ENCODE results near the gene ELOB.

The ELOB gene

DNA sequence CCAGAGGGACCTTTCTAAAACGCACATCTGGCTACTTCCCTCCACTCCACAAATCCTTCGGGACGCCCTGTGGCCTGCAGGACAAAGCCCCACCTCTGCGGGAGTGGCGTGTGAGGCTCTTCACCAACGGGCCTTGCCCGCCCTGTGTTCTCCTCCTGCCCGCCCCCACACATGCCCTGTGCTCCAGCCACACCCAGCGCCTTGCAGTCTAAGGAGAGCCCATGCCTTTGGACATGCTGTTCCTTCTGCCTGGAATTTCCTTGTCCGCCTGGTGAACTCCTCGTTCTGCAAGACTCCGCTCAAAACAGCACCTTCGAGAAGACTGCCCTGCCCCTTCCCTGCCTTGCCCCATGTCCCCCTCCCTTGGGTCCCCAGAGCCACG is 7.4 kb downstream of the ELOB start:
- no peak for DNase-seq (ENCODE audit: extremely low read depth in 1 of 2, low read depth in 1 of 2)

DNA sequence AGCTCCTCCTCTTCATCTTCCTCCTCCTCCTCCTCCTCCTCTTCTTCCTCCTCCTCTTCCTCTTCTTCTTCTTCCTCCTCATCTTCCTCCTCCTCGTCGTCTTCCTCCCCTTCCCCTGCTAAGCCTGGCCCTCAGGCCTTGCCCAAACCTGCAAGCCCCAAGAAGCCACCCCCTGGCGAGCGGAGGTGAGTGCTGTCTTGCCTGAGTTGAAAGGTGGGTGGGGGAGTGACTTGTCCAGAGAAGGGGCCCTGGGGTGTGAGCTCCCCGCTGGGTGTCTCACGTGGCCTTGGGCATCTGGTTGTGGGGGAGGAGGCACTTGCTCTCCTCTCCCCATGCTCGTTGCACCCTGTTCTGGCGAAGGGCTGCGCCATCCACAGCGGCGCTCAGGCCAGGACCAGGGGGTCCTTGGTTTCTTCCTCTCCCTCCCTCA is 8.0 kb downstream of the ELOB start:
- no peak for DNase-seq (ENCODE audit: extremely low read depth in 1 of 2, low read depth in 1 of 2)

DNA sequence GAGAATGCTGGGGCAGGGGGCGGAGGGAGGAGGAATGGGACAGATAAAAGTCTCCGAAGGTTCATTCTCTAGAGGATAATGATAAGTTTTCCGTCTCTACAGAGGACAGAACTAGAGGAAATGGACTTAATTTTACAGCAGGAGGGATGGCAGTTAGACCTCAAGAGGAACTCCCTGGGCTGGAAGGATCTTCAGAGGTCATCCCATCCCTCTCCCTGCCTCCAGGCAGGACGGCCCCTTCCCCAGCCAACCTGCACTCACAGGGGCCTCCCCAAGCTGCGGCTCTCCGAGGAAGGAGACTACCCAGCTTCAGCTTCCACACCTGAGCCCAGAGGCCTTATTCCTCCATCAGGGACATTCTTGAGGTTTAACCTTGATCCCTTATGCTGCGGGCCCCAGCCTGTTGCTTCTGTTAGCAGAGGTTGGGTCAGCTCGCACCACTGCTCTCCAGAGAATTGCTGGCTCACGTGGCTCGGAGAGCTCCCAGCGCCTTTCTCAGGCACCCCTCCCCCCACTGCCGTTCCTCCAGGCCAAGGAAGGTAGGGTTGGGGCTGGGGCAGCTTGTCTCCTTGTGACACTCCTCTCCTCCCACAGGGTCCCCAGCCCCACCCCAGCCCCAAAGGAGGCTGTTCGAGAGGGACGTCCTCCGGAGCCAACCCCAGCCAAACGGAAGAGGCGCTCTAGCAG is 8.5 kb downstream of the ELOB start:
- DNase-seq (ENCODE audit: extremely low read depth in 1 of 2, low read depth in 1 of 2), result no peak

DNA sequence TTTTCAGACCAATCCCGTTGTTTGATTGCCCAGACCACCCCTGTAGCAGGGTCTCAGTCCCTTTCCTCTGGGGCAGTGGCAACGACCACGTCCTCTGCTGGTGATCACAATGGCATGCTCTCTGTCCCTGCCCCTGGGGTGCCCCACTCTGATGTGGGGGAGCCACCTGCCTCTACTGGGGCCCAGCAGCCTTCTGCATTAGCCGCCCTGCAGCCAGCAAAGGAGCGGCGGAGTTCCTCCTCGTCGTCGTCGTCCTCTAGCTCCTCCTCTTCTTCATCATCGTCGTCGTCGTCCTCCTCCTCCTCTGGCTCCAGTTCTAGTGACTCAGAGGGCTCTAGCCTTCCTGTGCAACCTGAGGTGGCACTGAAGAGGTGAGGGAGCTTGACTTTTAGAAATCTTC is 9.2 kb downstream of the ELOB start:
- DNase-seq (ENCODE audit: extremely low read depth in 1 of 2, low read depth in 1 of 2), result no peak

DNA sequence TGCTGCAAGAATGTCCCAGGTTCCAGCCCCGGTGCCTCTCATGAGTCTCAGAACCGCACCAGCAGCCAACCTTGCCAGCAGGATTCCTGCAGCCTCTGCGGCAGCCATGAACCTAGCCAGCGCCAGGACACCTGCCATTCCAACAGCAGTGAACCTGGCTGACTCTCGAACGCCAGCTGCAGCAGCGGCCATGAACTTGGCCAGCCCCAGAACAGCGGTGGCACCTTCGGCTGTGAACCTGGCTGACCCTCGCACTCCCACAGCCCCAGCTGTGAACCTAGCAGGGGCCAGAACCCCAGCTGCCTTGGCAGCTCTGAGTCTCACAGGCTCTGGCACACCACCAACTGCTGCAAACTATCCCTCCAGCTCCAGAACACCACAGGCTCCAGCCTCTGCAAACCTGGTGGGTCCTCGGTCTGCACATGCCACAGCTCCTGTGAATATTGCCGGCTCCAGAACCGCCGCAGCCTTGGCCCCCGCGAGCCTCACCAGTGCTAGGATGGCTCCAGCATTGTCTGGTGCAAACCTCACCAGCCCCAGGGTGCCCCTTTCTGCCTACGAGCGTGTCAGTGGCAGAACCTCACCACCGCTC is 9.8 kb downstream of the ELOB start:
- DNase-seq (ENCODE audit: extremely low read depth in 1 of 2, low read depth in 1 of 2), result no peak

DNA sequence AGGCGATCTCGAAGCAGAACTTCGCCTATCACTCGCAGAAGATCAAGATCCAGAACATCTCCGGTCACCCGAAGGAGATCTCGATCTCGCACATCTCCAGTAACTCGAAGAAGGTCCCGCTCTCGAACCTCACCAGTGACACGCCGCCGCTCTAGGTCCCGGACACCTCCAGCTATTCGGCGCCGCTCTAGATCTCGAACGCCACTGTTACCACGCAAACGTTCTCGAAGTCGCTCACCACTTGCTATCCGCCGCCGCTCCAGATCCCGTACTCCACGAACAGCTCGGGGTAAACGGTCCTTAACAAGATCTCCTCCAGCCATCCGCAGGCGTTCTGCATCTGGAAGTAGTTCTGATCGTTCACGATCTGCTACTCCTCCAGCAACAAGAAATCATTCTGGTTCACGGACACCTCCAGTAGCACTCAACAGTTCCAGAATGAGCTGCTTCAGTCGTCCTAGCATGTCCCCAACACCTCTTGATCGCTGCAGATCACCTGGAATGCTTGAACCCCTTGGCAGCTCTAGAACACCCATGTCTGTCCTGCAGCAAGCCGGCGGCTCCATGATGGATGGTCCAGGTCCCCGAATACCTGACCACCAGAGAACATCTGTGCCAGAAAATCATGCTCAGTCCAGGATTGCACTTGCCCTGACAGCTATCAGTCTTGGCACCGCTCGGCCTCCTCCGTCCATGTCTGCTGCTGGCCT is 10.5 kb downstream of the ELOB start:
- no peak for DNase-seq (ENCODE audit: extremely low read depth in 1 of 2, low read depth in 1 of 2)

DNA sequence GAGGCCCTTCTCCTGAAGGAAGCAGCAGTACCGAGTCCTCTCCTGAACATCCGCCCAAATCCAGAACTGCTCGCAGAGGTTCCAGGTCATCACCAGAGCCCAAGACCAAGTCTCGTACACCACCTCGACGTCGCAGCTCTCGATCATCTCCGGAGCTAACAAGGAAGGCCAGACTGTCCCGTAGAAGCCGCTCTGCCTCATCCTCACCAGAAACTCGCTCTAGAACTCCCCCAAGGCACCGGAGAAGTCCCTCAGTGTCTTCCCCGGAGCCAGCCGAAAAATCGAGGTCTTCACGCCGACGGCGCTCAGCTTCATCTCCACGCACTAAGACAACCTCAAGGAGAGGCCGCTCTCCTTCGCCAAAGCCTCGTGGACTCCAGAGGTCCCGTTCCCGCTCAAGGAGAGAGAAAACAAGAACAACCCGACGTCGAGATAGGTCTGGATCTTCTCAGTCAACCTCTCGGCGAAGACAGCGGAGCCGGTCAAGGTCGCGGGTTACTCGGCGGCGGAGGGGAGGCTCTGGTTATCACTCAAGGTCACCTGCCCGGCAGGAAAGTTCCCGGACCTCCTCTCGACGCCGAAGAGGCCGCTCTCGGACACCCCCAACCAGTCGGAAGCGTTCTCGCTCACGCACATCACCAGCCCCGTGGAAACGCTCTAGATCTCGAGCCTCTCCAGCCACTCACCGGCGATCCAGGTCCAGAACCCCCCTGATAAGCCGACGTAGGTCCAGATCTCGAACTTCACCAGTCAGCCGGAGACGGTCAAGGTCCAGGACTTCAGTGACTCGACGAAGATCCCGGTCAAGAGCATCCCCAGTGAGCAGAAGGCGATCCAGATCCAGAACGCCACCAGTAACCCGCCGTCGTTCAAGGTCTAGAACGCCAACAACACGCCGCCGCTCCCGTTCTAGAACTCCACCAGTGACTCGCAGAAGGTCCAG is 11.3 kb downstream of the ELOB start:
- no peak for DNase-seq (ENCODE audit: extremely low read depth in 1 of 2, low read depth in 1 of 2)

DNA sequence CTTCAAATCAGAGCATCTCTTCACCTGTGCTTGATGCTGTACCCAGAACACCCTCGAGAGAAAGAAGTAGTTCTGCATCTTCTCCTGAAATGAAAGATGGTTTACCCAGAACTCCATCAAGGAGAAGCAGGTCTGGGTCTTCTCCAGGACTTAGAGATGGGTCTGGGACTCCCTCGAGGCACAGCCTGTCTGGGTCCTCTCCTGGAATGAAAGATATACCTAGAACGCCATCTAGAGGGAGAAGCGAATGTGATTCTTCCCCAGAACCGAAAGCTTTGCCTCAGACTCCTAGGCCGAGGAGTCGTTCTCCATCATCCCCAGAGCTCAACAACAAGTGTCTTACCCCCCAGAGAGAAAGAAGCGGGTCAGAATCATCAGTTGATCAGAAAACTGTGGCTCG is 12.4 kb downstream of the ELOB start:
- no peak for DNase-seq (ENCODE audit: extremely low read depth in 1 of 2, low read depth in 1 of 2)

DNA sequence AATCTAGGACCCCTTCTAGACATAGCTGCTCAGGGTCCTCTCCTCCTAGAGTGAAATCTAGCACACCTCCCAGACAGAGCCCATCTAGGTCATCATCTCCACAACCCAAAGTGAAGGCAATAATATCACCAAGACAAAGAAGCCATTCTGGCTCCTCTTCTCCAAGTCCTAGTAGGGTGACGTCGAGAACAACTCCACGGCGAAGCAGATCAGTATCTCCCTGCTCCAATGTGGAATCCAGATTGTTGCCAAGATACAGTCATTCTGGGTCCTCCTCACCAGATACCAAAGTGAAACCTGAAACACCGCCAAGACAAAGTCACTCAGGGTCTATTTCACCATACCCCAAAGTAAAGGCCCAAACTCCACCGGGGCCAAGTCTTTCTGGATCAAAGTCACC is 13.9 kb downstream of the ELOB start:
- no peak for DNase-seq (ENCODE audit: extremely low read depth in 1 of 2, low read depth in 1 of 2)

DNA sequence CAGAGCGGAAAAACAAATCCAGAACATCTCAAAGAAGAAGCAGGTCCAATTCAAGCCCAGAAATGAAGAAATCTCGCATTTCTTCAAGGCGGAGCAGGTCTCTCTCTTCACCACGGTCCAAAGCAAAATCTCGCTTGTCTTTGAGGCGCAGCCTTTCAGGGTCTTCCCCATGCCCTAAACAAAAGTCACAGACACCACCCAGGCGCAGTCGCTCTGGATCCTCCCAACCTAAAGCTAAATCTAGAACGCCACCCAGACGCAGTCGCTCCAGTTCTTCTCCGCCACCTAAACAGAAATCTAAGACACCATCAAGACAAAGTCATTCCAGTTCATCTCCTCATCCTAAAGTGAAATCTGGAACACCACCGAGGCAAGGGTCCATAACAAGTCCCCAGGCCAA is 14.4 kb downstream of the ELOB start:
- no peak for DNase-seq (ENCODE audit: extremely low read depth in 1 of 2, low read depth in 1 of 2)

DNA sequence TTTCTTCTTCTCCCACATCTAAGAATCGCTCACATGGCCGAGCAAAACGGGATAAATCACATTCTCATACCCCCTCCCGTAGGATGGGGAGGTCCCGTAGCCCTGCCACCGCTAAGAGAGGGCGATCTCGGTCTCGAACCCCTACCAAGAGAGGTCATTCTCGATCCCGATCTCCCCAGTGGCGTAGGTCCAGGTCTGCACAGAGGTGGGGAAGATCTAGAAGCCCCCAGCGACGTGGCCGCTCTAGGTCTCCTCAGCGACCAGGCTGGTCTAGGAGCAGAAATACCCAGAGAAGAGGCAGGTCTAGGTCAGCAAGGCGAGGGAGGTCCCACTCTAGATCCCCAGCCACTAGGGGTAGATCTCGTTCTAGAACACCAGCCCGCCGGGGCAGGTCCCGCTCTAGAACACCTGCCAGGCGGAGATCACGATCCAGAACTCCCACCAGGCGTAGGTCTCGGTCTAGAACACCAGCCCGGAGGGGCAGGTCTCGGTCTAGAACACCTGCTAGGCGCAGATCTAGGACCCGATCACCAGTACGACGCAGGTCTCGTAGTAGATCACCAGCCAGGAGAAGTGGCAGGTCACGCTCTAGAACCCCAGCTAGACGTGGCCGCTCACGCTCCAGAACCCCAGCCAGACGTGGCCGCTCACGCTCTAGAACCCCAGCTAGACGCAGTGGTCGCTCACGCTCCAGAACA is 15.0 kb downstream of the ELOB start:
- no peak for DNase-seq (ENCODE audit: extremely low read depth in 1 of 2, low read depth in 1 of 2)

DNA sequence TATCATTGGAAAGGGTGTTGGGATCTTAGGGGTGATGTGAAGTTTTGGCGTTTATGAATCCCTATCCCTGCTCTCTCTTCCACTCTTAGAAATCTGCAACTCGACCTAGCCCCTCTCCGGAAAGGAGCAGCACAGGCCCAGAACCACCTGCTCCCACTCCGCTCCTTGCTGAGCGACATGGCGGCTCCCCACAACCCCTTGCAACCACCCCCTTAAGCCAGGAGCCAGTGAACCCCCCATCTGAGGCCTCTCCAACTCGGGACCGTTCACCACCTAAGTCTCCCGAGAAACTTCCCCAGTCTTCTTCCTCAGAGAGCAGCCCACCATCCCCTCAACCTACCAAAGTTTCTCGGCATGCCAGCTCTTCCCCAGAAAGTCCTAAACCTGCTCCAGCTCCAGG is 15.6 kb downstream of the ELOB start:
- no peak for DNase-seq (ENCODE audit: extremely low read depth in 1 of 2, low read depth in 1 of 2)

DNA sequence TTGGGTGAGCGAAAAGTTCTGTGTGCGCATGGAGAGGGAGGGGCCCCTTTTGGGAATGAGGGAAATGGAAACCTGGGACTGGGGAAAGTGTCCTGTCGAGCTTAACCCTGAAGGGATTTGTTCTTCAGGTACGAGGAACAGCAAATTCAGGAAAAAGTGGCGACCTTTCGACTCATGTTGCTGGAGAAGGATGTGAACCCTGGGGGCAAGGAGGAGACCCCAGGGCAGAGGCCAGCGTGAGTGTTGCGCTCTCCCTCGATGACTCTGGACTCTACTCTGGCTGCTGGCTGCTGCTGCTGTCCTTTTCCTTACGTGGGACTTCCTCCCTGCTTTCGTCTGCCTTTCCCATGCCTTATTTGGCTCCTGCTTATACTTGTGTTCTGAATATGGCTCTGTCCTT is 19.7 kb downstream of the ELOB start:
- no peak for DNase-seq (ENCODE audit: extremely low read depth in 1 of 2, low read depth in 1 of 2)

DNA sequence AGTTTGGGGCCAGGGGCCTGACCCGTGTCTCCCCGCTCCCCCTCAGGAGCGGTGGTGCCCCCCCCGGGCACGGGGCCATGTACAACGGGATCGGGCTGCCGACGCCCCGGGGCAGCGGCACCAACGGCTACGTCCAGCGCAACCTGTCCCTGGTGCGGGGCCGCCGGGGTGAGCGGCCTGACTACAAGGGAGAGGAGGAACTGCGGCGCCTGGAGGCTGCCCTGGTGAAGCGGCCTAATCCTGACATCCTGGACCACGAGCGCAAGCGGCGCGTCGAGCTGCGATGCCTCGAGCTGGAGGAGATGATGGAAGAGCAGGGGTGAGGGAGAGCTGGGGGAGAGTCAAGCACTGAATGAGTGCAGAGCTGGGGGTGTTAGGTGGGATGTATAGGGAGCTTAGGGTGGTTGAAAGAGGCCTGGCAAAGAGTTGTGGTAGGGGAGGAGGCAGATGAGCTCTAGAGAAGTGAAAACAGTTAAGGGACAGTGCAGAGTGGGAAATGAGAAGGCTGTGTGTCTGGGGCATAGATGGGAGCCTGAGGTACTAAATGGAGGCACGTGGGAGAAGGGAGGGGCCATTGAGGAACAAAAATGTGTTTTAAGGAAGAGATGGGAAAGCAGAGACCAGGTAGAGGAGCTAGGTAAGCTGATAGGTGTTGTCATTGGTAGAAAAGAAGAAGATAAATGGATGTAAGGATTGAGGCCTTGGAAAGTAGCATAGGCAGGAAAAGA is 20.6 kb downstream of the ELOB start:
- DNase-seq (ENCODE audit: extremely low read depth in 1 of 2, low read depth in 1 of 2), result no peak

DNA sequence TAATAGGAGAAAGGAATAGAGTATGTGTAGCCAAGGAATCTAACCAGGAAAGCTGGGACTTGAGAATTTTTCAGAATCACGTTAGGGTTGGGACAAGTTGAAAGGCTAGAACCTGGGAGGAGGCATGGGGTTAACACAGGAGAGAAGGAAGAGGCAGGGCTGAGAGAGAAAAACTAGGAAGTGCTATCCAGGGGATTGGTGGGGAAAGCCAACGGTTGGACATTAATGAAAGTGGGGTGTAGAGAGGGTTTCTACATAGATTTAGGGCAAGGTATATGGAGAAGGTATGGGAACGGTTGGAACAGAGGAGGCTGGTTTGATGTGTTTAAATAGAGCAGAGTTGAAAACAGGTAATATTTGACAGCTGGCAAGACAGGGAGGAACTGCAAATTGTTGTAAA is 21.9 kb downstream of the ELOB start:
- no peak for DNase-seq (ENCODE audit: extremely low read depth in 1 of 2, low read depth in 1 of 2)

DNA sequence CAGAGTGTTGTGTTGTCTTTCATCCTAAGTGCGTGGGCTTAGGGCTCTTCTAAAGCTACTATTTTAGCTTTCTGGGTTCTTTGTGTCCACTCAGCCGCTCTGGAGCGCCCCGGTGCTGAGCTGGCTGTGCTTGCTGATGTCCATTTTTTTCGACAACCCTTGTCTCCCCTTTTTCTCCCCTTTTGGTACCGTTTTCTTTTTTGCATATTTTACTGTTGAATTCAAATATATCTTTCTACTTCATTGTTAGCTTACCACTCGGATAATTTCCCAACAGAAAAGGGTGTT is 23.4 kb downstream of the ELOB start:
- no peak for DNase-seq (ENCODE audit: extremely low read depth in 1 of 2, low read depth in 1 of 2)

DNA sequence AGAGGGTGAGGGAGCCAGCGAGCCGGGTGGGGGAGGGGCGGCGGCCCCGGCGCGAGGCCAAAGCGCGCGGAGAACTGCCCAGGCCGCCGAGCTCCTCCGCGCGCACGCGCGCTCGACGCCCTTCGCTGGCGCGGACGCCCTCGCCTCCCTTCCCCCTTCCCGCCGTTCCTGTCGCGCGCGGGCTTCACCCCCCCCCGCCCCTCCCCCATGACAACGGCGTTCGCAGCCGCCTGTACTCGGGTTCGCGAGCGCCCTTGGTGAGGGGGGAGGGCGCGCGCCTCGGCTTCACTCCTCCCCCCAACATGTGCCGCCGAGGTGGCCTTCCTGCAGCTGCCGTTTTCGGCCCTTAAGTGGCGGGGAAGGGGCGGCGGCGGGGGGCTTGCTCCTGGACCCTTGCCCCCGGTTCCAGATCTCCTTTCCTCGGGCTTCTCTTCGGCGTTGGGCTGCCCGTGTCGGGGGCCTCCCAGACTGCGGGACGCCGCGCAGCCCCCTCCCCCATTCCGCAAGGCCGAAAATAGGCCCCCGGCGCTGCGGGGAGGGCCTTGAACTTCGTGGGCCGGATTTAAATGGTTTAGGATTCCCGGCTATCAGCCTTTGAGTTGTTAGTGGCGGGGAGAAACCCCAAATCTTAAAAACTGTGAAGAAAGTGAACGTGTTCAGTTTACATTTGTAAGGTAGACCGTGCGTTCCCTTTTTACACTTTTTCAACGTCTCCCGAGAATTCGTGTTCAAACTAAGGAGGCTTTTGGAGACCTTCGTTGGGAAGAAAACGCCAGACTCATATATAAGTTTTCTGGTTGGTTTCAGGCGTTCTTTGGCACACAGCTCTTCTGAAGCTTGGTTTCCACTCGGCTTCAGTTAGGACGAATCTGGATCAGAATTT is 24.0 kb downstream of the ELOB start:
- DNase-seq (ENCODE audit: extremely low read depth in 1 of 2, low read depth in 1 of 2), result peak; percentile 53 to 61

DNA sequence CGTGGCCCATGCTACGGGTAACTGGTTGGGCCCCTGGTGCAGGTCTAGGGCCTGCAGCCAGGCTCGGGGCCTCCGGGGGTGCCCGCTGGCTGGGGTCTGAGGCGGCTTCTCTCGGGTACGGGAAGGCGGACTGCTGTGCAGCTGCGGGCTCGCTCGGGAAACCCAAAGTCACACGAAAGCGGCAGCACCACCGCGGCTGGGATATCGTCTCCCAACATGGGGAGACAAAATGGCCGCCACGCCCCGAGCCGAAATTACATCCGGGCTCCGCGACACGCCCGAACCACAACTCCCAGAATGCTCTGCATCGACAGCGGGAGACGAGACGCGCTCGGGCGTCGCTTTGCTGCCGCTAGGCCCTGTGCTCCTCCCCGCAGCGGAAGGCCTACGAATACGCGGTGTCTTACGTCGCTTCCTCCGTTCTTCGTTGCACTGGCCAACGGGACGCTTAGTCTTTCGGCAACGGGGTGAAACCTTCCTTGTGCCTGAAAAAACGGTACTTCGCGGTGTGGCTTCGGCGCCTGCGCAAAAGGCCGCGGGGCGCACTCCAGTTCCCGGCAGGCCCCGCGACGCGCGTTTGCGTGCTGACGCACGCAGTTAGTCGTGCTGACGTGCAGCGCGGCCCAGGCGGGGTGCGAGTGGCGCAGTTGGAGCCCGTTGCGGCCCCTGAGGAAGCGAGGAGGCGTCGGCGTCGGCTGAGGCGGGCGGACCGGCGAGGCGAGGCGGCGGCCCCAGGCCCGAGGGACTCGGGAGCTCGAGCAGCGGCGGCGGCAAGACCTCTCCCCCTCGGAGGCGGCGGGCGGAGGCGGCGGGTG is 24.8 kb downstream of the ELOB start, which contains the start of gene SRRM2:
SRRM2 (plus strand) TSS at position 604 of the 815 bp plus-strand sequence. CDS start 3,727 bp downstream, outside the sequence.
- peak; percentile 90 to 91 for DNase-seq (ENCODE audit: extremely low read depth in 1 of 2, low read depth in 1 of 2)

Measured in stimulated activated CD8-positive, alpha-beta memory T cell treated with anti-CD3 and anti-CD28 coated beads, Interleukin-7, amount 100 ng/mL, for 48 hours (primary cell).